GOT3 (cell line): ENCODE results near the gene EQTN.

Experiments used
- DNase-seq: peaks from one replicate; lab custom pipeline; 2025; ENCODE audit warnings: mixed read lengths; lab: John Stamatoyannopoulos, UW

Gene EQTN

GRCh38 chr9:27297050-27297449, at the start of gene EQTN:
TSS of gene EQTN (minus strand) at chr9:27297150. CDS start at chr9:27297055, 95 bp downstream.
- no peak for DNase-seq

GRCh38 chr9:27344776-27345175, 47.8 kb upstream of the EQTN start:
- no peak for DNase-seq

DNA sequence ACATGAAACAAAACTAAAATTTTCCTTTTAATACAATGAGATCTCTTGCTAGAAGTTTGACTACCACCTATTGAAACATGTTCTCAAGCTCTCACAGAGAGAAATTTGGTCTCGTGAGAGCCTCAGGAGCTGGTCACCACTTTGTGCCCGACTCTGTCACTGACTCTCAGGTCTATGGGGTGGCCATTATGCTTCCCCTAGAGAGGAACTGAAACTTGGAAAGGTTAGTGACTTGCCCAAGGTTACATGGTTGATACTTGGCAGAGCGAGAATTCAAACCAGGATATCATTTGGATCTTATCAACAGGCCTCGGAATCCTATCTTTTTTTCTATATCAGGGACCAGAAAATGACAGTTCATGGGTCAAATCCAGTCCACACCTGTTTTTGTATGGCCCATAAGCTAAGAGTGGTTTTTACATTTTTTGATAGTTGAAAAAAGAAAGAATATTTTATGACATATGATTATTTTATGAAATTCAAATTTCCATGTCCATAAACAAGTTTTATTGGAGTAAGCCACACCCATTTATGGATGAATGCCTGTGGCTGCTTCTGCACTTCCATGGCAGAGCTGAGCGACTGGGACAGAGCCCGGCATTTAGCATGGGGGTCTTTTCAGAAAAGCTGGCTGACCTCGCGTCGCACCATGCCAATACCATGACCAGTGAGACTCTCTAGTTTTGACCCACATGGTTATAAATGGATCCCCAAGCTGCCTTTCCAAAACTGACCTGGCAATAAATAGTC, 44.8 kb upstream of the EQTN start:
- no peak for DNase-seq

DNA sequence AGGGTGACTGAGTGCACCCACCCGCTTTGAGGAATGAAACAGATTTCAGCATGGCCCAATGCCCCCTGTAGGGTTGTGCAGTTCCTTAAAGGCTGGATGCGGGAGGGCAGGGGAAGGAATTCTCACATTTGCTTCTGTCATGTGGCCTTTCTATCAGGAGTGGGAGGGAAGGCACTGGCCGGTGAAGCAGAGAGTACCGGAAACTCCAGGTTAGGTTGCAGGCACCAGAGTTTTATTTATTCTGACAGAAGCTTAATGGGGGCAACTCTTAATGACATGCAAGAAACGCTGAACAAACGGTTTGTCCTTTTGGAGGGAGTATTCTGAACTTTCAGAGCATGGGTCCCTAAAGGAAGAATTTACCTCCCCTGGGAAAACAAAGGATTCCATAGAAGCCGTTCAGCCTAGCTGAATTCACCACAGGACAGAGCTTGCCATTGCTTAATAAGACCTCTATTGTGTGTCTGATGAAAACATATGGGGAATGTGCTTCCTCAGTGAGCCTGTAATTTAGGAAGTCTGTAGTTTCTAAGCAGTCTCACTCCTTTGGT, 44.1 kb upstream of the EQTN start:
- no peak for DNase-seq

DNA sequence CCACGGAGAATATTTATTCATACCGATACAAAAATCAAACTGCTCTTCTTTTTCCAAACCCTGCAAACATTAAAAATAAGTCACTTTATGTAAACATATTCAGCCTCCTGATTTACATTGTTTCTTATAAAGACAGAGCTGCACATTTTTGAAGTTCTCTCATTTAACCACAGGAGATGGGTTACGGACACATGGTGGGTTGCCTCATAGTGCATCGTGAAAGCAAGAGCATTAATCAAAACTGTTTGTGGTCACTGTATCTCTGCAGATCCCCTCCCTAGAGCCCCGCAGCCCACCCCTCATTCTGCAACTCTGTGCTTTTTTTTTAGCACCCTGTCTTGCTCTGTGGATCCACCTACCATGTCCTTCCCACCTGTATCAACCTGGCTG, 43.3 kb upstream of the EQTN start:
- DNase-seq, result no peak

GRCh38 chr9:27339661-27340284, 42.8 kb upstream of the EQTN start:
- no peak for DNase-seq

DNA sequence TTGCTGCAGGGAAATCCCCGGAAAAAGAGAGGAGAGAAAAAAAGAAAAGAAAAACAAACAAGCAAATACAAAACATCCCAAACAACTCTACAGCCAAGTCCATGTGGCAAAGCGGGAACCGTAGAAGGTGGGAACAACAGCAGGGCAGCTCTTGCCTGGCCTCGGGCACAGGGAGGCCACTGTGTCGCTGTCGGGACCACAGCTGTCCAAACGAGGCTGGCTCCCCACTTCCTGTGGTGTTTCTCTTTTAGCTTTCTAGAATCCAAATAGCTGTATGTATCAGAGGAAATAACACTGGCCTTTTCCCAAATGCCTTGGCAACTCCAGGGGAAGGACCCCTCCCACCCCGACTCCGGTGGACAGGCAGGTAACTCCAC, 41.6 kb upstream of the EQTN start:
- no peak for DNase-seq

- no peak for DNase-seq
Observed at GRCh38 chr9:27337833-27338526, 41.0 kb upstream of the EQTN start.

- no peak for DNase-seq
Observed at GRCh38 chr9:27337236-27337635, 40.3 kb upstream of the EQTN start.

- no peak for DNase-seq
Observed at GRCh38 chr9:27336829-27337228, 39.9 kb upstream of the EQTN start.

GRCh38 chr9:27336126-27336525, 39.2 kb upstream of the EQTN start:
- no peak for DNase-seq

DNA sequence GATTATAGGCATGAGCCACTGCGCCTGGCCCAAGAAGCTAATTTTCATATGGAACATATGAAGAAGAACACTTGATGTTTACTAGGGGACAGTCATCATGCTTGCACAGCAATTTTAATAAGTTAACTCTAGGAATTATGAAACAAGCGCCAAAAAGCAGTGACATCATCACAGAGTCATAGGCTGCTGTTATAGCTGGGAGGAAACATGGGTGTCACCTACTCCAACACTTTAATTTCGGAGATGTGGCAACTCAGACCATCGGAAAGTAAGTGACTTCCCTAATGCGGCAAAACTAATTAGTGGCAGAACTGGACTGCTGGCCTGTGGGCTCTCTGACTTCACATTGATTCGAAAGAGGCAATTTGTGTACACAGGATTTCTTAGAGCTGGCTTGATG, 38.1 kb upstream of the EQTN start:
- DNase-seq, result no peak

- peak; percentile 13 for DNase-seq
Observed at GRCh38 chr9:27333241-27334052, 36.5 kb upstream of the EQTN start.

GRCh38 chr9:27331393-27331792, 34.4 kb upstream of the EQTN start:
- no peak for DNase-seq

DNA sequence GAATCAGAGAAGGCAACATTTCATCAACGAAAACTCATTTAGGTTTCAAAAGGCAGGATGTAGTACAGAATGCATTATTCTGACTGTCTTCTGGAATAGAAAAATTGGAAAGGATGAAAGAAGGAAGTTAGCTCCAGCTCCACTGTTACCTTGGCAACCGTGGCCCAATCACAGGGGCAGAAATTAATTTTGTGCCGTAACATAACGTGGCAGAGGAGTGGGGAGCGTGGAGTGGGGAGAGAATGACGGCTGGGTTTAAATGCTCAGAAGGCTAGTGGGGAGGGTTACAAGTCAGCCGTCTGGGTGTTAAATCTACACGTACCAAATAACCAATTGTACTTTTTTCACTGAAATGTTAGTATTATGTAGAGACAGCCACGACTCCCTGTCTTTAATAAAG, 32.3 kb upstream of the EQTN start:
- DNase-seq, result no peak

DNA sequence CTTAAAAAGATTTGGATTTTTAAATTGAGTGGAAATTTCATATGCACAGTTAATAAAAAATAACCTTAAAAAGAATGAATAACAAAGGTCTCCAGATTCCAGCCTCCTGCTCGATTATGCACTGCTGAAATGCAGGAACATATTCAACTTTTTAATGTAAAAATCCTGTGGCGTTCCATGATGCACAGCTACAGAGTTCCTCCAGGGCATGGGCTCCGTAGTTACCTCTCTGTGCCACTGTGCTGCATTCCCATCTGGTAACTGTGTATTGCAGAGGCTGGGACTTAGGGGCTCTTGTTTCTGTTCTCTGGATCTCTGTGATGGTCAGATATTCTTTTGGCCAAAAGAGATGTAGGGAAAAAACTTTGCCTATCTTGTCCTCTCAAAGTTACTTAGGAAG, 31.5 kb upstream of the EQTN start:
- DNase-seq, result no peak

DNA sequence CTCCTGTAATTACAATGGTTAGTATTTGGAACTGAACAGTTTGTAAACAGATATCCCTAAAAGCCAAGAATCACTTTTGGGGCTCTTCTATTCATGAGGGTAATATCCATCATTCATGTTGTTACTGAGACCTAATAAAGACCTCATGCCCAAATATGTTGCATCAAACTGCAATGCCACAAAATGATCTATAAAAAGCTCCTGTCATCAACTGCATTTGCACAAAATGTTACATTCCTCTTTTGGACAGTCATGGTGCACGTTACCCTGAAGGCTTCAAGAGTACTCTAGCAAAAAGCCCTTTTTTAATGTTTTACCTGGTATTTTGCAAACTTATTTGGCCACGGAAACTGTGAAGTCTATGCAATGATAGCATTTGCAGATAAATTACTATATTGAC, 14.2 kb upstream of the EQTN start:
- no peak for DNase-seq

DNA sequence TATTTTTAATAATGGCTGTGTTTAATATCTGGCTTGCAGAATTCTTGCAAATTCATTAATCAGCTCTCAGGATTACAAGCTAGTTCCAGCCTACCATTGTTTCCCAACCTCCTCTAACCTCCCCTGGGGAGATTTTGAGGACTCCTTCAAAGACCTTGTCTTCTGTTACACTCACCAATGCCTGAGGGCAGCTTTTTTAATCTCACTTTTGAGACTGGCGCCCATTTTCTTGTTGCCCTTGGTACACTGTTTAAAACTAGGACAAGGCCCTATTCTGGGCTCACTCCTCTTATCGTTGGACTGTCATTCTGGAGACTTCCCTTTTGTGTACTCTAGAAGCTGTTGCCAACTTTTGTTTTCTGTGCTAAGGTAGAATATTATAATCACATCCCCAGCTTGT, 13.6 kb upstream of the EQTN start:
- DNase-seq, result no peak

DNA sequence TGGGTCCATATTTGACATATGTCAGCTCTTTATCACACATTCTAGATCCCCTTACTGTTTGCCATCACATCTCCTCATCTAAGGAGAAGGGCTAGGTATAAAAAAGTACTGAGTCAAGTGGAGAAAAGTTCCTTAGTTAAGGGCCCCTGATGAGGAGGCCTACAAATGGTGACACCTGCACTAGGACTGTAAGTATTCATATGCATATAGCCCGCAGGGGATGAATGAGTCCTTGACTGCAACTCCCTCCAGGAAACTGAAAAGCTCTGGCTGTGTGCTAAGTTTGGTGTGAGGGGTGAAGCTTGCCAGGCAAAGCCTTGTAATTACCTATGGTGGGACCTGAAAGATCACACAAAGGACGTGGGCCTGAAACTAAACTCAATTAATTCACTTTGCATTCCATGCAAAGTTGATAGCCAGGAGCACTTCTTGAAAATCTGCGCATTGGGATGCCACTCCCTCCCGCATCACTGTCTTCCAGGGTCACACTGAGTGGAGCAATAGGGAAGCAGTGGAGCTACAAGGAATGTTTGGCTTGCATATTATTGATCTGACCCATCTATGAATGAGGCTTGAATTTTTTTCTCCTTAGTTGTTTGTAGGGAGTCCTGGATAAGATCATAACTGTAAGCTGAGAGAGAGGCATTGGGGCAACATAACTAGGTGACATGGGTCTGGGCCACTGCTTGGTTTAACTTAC, 11.9 kb upstream of the EQTN start:
- no peak for DNase-seq

- no peak for DNase-seq
Observed at GRCh38 chr9:27304521-27304920, 7.6 kb upstream of the EQTN start.

- DNase-seq, result no peak
Observed at GRCh38 chr9:27303219-27303618, 6.3 kb upstream of the EQTN start.

DNA sequence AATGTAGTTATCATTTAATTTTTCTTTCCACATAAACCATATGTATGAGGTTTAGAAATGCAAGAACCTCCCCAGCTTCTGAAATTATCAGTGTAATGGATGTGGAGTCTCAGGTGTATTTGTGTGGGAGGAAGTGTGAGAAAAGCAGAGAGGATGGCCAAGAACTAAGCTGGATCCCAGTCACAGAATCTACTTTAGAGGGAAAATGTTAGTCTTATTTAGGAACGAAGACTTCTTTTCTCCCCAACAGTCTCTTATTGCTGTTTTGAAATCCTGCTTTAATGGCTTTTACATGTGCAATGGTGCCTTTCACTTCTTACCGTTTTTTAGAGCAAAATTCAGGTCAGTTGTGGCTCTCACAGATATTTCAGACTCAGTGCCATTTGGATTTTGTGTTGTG, 3.0 kb downstream of the EQTN start:
- no peak for DNase-seq
